Lung (tissue), 12 donors: ENCODE data around the gene SLC35A5. TPM values are rescaled to one million over a fixed set of nuclear protein-coding genes. Genes with fewer than 3 reads are reported as not detected.

Source experiments
- ATAC-seq: fragments of 200-7000 bp; cut with Tn5 transposase; one replicate; pipeline ENCODE4 v1.9.1; 2020; ENCODE audit warnings: moderate number of reproducible peaks; ENCODE audit not compliant: insufficient read depth, low FRiP score
- DNase-seq, 3 donors: peaks; one replicate each; pipeline ENCODE4 v3.0.0-alpha.2; 2013 to 2017
- H3K27ac ChIP-seq, 2 donors: one replicate each; pipeline ENCODE4 v1.5.1; 2013; ENCODE audit warnings: mild to moderate bottlenecking in 2 of 2, moderate library complexity in 2 of 2, control low read depth in 1 of 2, inconsistent platforms in 1 of 2, low read depth in 1 of 2, low read length in 1 of 2
- H3K27me3 ChIP-seq, 3 donors: one replicate each; pipeline ENCODE4 v1.5.1; 2013; ENCODE audit warnings: low read length in 2 of 3; ENCODE audit not compliant: control insufficient read depth in 3 of 3, insufficient read depth in 3 of 3
- H3K36me3 ChIP-seq, 4 donors: one replicate each; pipeline ENCODE4 v1.5.1; 2013; ENCODE audit warnings: low read length in 4 of 4, mild to moderate bottlenecking in 1 of 4, moderate library complexity in 1 of 4; ENCODE audit not compliant: control insufficient read depth in 4 of 4, insufficient read depth in 4 of 4
- H3K4me1 ChIP-seq, 5 donors: one replicate each; pipeline ENCODE4 v1.5.1; 2013; ENCODE audit warnings: low read length in 5 of 5, mild to moderate bottlenecking in 2 of 5, moderate library complexity in 1 of 5; ENCODE audit not compliant: control insufficient read depth in 5 of 5, insufficient read depth in 5 of 5
- H3K4me3 ChIP-seq: one replicate; pipeline ENCODE4 v1.5.1; 2013; ENCODE audit warnings: mild to moderate bottlenecking, control low read depth, moderate library complexity
- H3K9ac ChIP-seq, 2 donors: one replicate each; pipeline ENCODE4 v1.5.1; 2013; ENCODE audit warnings: low read length in 2 of 2, control low read depth in 1 of 2; ENCODE audit not compliant: insufficient read depth in 1 of 2
- H3K9me3 ChIP-seq, 4 donors: one replicate each; pipeline ENCODE4 v1.5.1; 2013; ENCODE audit warnings: low read length in 3 of 4, mild to moderate bottlenecking in 1 of 4, moderate library complexity in 1 of 4; ENCODE audit not compliant: control insufficient read depth in 4 of 4, insufficient read depth in 3 of 4
- WGBS, 2 donors: extraction: QIAGEN DNeasy Blood & Tissue Kit; methylation state at CpG; one replicate each; pipeline ENCODE4 v1.1.7; 2013; 5-methylcytosine and 5-hydroxymethylcytosine counted together
- polyA plus RNA-seq, 2 donors: library from polyadenylated mRNA; stranded (reverse); fragments of 200-250 nt; gene quantifications; one replicate each; pipeline ENCODE4 v1.2.1, GENCODE V29; 2013
- total RNA-seq, 2 donors: library from RNA; depleted of rRNA in 1 of 2; stranded (reverse); fragments of >200 nt in 1 of 2; gene quantifications; one replicate each; pipeline ENCODE4 v1.2.1, GENCODE V29; 2014 to 2021
- TF ChIP-seq, protein P1 (sequence below): IDR thresholded peaks from 2 replicates; pipeline ENCODE4 v1.5.1; 2012; ENCODE audit warnings: mild to moderate bottlenecking; ENCODE audit errors: control extremely low read depth, extremely low read depth
- donor health status: control.
- donor health status: control.
- donor health status: Bipolar disorder and iron deficiency.
- donor health status: healthy.
- donor health status: DM: yes; HTN: yes; CAD: no.

SLC35A5 gene
- total and polyA plus RNA-seq, 4 donors = 11.1 to 63.3 (median 25.1) TPM

DNA sequence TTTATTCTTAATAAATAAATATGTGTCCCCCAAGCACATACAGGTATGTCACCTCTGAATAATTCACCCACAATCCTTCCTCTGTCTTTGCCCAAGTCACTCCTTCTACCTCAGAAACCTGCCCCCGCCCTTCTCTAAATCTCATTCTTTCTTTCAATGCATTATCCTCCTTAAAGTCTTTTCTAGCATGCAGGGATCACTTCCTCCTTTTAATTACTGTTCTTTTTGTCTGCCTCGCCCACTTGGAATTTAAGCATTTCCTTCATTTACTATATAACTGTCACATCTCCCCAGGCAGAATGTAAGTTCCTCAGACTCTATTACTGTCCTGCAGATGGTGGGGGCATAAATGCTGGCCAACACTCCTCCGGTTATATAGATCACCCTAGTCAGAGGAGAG, 71.3 kb downstream of the SLC35A5 start:
- Histone ChIP-seq H3K4me1 (peaks cover 0 to 77% (median 11%) of the 10 kb centered on the region in 5 donors), H3K4me3 (no peak overlapping the region), H3K9ac (no peak overlapping the region), H3K36me3 (no peaks in the 10 kb centered on the region), H3K27ac (no peak overlapping the region), H3K9me3 (no peaks in the 10 kb centered on the region), H3K27me3 (no peaks in the 10 kb centered on the region)
- TF ChIP-seq, protein P1, sequence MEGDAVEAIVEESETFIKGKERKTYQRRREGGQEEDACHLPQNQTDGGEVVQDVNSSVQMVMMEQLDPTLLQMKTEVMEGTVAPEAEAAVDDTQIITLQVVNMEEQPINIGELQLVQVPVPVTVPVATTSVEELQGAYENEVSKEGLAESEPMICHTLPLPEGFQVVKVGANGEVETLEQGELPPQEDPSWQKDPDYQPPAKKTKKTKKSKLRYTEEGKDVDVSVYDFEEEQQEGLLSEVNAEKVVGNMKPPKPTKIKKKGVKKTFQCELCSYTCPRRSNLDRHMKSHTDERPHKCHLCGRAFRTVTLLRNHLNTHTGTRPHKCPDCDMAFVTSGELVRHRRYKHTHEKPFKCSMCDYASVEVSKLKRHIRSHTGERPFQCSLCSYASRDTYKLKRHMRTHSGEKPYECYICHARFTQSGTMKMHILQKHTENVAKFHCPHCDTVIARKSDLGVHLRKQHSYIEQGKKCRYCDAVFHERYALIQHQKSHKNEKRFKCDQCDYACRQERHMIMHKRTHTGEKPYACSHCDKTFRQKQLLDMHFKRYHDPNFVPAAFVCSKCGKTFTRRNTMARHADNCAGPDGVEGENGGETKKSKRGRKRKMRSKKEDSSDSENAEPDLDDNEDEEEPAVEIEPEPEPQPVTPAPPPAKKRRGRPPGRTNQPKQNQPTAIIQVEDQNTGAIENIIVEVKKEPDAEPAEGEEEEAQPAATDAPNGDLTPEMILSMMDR = no peak
- DNase-seq (no peak), ATAC-seq (no peak)
- WGBS, 2 donors = 43 to 63% methylated on average over 3 of the region's 3 CpGs

DNA sequence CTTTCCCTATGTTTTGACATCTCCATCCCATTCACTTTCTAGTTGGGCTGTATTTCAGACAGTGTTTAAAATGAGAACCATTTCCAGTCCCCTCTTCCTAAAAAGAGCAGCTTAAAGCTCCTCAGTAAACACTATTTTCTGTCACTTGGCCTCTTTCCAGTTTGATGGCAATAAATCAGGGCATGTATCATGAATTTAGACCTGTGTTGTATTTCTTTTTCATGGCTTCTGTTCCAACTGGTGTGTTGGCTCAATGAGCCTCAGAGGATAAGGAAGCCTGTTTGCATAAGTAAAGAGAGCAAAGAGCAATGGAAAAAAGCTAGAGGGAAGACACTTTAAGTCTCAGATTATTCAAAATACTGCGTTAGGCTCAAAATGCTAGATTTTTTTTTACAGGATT, 71.9 kb downstream of the SLC35A5 start:
- peak in 2 of 3 donors; percentile 84 to 88 for DNase-seq
- no peaks in the 10 kb centered on the region for H3K9me3 ChIP-seq
- H3K9ac ChIP-seq = no peak overlapping the region
- no peak overlapping the region for H3K4me3 ChIP-seq
- no peaks in the 10 kb centered on the region for H3K27me3 ChIP-seq
- WGBS, 2 donors = 67 to 90% methylated on average over 1 of the region's 1 CpG
- TF ChIP-seq, protein P1 = no peak
- H3K27ac ChIP-seq = no peak overlapping the region
- ATAC-seq = no peak
- H3K36me3 ChIP-seq = no peaks in the 10 kb centered on the region
- H3K4me1 ChIP-seq = peaks cover 0 to 78% (median 11%) of the 10 kb centered on the region in 5 donors

DNA sequence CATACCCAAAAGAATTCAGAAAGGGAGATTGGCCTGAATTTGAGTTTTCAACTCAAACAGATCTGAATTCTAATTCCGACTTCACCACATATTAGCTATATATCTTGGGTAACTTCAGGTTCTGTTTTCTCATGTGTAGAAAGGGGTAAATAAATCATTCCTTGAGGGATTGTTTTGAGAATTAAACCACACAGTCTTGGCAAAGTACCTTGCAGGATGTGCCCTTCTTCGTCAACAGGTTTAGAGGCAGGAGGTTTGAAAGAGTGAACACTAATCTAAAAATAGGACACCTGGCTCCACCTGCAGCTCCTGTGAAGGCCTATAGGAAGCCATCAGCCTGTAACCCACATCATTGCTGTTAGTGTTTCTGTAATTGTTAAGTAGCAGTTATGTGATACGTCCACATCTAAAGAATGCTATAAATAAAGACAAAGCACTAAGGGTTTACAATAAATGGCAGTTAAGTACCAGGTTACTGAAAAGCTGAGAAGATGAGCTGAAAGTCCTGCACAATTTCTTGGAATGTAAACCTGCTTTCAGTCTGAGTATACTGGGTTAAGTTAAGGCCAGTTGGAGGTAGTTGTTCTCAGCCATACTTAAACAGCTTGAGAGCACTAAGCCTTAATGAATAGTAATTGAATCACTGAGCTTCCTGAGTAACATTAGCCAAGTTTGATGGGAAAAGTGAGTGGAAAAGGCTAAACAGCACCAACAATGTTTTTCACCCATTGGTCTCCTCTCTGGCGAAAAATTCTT, 73.1 kb downstream of the SLC35A5 start:
- Histone ChIP-seq H3K27me3 (no peaks in the 10 kb centered on the region), H3K9me3 (no peaks in the 10 kb centered on the region), H3K9ac (peak overlapping the region in 1 of 2 donors; percentile 43), H3K27ac (no peak overlapping the region), H3K36me3 (no peaks in the 10 kb centered on the region), H3K4me3 (no peak overlapping the region), H3K4me1 (peaks cover 0 to 84% (median 11%) of the 10 kb centered on the region in 5 donors)
- TF ChIP-seq, protein P1 = no peak
- 88% methylated on average over 4 of the region's 4 CpGs for WGBS, 2 donors
- ATAC-seq (no peak), DNase-seq (no peak)

Other genes with a start within 250 kb of the SLC35A5 start
- 10 to 100 TPM in 1 of 2 donors, 1 to 10 TPM in 1; 4.6 to 21.6 TPM for gene CD200, start 228.9 kb upstream of the SLC35A5 start, total RNA-seq
- 1 to 10 TPM; 5.7 to 6.4 TPM for gene CD200, start 228.9 kb upstream of the SLC35A5 start, polyA plus RNA-seq
- 1 to 10 TPM in 1 of 2 donors, under 1 TPM in 1; 0.52 to 2.0 TPM for gene BTLA, start 62.6 kb upstream of the SLC35A5 start, total RNA-seq
- under 1 TPM; 0.30 to 0.61 TPM for gene BTLA, start 62.6 kb upstream of the SLC35A5 start, polyA plus RNA-seq
- 10 to 100 TPM; 43.3 to 54.9 TPM for gene ATG3, start 83 bp upstream of the SLC35A5 start, total RNA-seq
- gene ATG3, start 83 bp upstream of the SLC35A5 start, polyA plus RNA-seq = 10 to 100 TPM; 29.4 to 80.9 TPM
- gene CCDC80, start 79.1 kb downstream of the SLC35A5 start, total RNA-seq = 10 to 100 TPM; 38.7 to 63.3 TPM
- 10 to 100 TPM; 19.0 to 20.0 TPM for gene CCDC80, start 79.1 kb downstream of the SLC35A5 start, polyA plus RNA-seq